Measurements from ENCODE around the gene QPCT. TPM values are rescaled to one million over a fixed set of nuclear protein-coding genes. Genes with fewer than 3 reads are reported as not detected.
A peak's percentile ranks its signal among the peaks of the same experiment; 100 is the strongest.

The QPCT gene
- total RNA-seq, 1 experiment from 2014 or later: not detected

DNA sequence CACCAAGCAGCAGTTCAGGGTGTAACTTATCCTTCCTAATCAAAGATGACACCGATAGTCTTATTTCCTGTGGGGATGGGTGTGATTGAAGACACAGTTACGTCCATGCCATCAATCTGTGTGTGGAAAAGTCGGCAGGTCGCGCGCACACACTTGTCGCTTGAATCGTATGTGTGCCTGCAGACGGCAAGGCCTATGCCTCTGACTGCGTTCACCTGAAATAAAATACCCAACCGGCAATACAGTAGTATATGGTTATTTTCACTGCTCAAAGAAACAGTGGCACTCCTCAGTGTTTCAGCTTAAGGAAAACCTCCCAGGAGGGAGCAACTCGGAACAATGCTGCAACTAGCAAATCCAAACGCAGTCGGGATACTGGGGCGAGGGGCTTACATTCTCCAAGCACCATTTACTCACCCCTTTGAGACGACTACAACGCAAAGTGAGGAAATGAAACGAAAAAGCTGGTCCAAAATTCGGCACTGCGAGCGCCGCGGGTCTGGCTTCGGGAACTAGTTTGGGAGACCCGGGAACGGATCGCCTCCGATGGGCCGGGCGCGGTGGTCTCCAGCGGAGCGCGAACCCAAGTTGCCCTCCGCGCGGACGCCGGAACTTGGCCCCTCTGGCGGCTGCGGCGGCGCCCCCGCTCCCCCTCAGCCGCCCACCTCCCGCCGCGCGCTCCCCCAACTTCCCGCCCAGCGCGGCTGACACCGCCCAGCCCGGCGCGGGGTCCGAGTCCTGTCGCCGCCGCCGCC is 20.5 kb upstream of the QPCT start:
- H3K9ac ChIP-seq (ENCODE audit: extremely low read depth, insufficient read length, low read length): peak overlapping the region; percentile 85
- no peak overlapping the region for H3K56ac ChIP-seq (ENCODE audit: insufficient read length, low read depth, low read length)
- no peak overlapping the region for H2BK20ac ChIP-seq (ENCODE audit: low read depth, low read length, poor library complexity, severe bottlenecking)
- H3T11ph ChIP-seq (ENCODE audit: low read length): no peak overlapping the region
- no peak overlapping the region for H2AK5ac ChIP-seq (ENCODE audit: insufficient read length, low read length)
- H3K79me2 ChIP-seq (ENCODE audit: insufficient read depth, low read length): peaks cover 4% of the 10 kb centered on the region; the same call in 1 of the 2 replicates
- TF ChIP-seq, protein P1, sequence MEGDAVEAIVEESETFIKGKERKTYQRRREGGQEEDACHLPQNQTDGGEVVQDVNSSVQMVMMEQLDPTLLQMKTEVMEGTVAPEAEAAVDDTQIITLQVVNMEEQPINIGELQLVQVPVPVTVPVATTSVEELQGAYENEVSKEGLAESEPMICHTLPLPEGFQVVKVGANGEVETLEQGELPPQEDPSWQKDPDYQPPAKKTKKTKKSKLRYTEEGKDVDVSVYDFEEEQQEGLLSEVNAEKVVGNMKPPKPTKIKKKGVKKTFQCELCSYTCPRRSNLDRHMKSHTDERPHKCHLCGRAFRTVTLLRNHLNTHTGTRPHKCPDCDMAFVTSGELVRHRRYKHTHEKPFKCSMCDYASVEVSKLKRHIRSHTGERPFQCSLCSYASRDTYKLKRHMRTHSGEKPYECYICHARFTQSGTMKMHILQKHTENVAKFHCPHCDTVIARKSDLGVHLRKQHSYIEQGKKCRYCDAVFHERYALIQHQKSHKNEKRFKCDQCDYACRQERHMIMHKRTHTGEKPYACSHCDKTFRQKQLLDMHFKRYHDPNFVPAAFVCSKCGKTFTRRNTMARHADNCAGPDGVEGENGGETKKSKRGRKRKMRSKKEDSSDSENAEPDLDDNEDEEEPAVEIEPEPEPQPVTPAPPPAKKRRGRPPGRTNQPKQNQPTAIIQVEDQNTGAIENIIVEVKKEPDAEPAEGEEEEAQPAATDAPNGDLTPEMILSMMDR (conservative IDR thresholded peaks at IDR 0.05): no peak
- H3K36me3 Mint-ChIP-seq (ENCODE audit: insufficient read depth in 1 of 3, low read depth in 3 of 3): peaks cover 7 to 10% (median 8%) of the 10 kb centered on the region in 3 experiments; a peak in 3 of 7 replicates
- H3K27me3 Mint-ChIP-seq (ENCODE audit: low read depth): peaks cover 21% of the 10 kb centered on the region
- no peaks in the 10 kb centered on the region for H3K4me1 ChIP-seq (ENCODE audit: insufficient read depth, low read length)
- no CpG with 5 or more reads among the region's 61 CpGs for WGBS (ENCODE audit: extremely low coverage, insufficient read length, low lambda C conversion rate)
- H3K79me1 ChIP-seq (ENCODE audit: insufficient read depth, low read depth, low read length, poor library complexity, severe bottlenecking): peaks cover 2% of the 10 kb centered on the region
- no peak overlapping the region for H3K4ac ChIP-seq (ENCODE audit: low read depth, low read length)
- no peaks in the 10 kb centered on the region for H3K9me3 Mint-ChIP-seq
- no peak overlapping the region for H4K8ac ChIP-seq (replicated peaks; ENCODE audit: insufficient read length, low read depth, low read length)
- H3K4me2 ChIP-seq (ENCODE audit: insufficient read depth, insufficient read length, low read length): peak overlapping the region; percentile 87
- peaks cover 20 to 23% of the 10 kb centered on the region in 2 experiments for H3K4me1 Mint-ChIP-seq
- peak overlapping the region; percentile 39 for H3K23ac ChIP-seq (ENCODE audit: insufficient read length, low read depth, low read length)
- peak overlapping the region; percentile 94 to 99 (median 97) for H3K27ac Mint-ChIP-seq
- DNase-seq: peak; percentile 49
- H2BK120ac ChIP-seq (ENCODE audit: low read depth, low read length, poor library complexity, severe bottlenecking): no peak overlapping the region
- no peak overlapping the region for H2AFZ ChIP-seq (ENCODE audit: low read length)
- peaks cover 6% of the 10 kb centered on the region for H3K23me2 ChIP-seq (ENCODE audit: insufficient read length, low read depth, low read length, poor library complexity, severe bottlenecking)
- peak overlapping the region; percentile 89 to 99 for H3K4me3 Mint-ChIP-seq
- H2BK15ac ChIP-seq (ENCODE audit: low read depth, low read length): no peak overlapping the region
- no peaks in the 10 kb centered on the region for H4K20me1 ChIP-seq (ENCODE audit: control insufficient read depth, insufficient read depth, insufficient read length)
- H3K9me3 ChIP-seq (ENCODE audit: control insufficient read depth, low read depth, low read length): no peaks in the 10 kb centered on the region
- H2BK5ac ChIP-seq (ENCODE audit: insufficient read length, low read length): no peak overlapping the region
- H3K18ac ChIP-seq (ENCODE audit: insufficient read length, low read depth, low read length): peak overlapping the region; percentile 67
- H3K27me3 ChIP-seq (ENCODE audit: insufficient read depth, low read length): no peaks in the 10 kb centered on the region
- no peak overlapping the region for H3K27ac ChIP-seq (ENCODE audit: insufficient read length, low read depth, low read length)
- H4K91ac ChIP-seq (ENCODE audit: insufficient read length, low read depth, low read length): no peak overlapping the region
- no peak overlapping the region for H2BK12ac ChIP-seq (ENCODE audit: insufficient read length, low read depth, low read length)
- H4K5ac ChIP-seq (ENCODE audit: insufficient read length, low read depth, low read length): no peak overlapping the region
- peak overlapping the region; percentile 80; the same call in 1 of the 2 replicates for H3K14ac ChIP-seq (ENCODE audit: insufficient read depth, low read length)

Data from H9 (cell line).